ENCODE data around the gene FLAD1.

The FLAD1 gene

DNA sequence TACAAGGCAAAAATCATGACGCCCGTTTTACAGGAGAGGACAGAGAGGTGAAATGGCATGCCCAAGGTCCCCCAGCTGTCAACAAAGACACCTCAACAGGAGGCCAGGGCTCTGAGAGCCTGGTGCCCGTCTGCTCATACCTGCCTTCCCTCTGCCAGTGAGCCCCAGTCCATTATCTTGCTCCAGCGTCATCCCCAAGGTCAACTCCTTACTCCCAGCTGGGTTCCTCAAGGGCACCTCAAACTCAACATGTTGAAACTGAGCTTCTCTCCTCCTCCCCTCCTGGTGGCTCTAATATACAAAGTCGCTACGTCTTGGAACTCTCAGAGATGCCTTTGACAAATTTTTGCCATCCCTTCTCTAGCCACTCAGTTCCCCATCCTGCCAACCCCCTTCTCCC, 30.5 kb upstream of the FLAD1 start:
- DNase-seq, result no peak

DNA sequence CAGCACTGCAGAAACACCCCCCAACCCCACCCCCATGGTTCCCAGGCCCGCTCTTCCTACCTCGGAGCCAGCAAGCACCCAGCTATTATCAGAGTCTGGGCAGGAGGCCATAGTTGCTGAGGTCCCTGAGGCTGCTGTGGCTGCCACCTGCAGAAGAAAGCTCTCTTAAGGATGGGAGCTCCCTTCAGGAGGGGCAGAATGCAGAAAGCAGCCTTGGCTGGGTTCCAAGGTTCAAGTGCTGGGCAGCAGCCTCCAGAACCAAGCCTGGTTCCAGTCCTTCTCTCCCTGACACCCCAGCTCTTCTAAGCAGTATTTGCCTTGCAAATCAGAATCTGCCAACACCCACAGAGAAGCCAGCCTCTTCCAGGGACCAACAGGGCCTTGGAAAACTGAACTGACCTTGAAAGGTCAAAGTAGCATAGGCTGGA, 29.5 kb upstream of the FLAD1 start:
- DNase-seq, result no peak

GRCh38 chr1:154954541-154954940, 28.6 kb upstream of the FLAD1 start:
- DNase-seq, result no peak

DNA sequence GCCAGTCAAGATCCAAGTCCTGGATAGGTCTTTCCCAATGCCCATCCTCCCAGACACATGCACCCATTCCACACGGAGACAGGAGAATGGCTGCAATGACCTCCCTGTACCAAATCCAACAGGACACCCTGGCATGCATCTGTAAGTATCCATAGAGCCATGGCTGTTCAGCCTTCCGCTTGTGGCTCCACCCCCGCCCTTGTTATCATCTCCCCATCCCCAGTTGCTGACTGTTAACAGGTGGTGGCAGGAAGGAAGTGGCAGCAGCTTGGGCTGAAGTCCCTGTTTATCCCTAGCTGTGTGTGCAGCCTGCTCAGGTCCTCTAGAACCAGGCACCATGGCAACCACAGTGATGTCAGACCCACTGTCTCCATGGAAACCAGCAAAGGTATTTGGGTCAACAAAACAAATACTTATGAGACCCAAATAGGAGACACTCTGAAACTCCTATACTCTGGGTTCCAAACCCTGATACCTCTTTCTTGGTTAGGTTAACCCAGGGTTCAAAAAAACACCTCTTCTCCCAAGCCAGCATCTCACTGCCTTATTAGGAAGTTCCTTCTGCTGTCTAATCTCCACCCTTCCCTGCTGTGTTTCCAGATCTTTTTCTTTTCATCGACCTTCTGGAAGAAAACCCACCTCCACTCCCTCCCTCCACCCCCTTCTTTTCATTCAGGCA, 28.0 kb upstream of the FLAD1 start:
- peak; percentile 71 for DNase-seq

- DNase-seq, result peak; percentile 94
Observed at GRCh38 chr1:154955718-154956543, 27.2 kb upstream of the FLAD1 start, which contains the start of gene PBXIP1. TSS of gene PBXIP1 (minus strand) at chr1:154956099. CDS start at chr1:154953721, 2,378 bp downstream.

- DNase-seq, result peak; percentile 76
Observed at GRCh38 chr1:154956544-154956941, 26.6 kb upstream of the FLAD1 start.

DNA sequence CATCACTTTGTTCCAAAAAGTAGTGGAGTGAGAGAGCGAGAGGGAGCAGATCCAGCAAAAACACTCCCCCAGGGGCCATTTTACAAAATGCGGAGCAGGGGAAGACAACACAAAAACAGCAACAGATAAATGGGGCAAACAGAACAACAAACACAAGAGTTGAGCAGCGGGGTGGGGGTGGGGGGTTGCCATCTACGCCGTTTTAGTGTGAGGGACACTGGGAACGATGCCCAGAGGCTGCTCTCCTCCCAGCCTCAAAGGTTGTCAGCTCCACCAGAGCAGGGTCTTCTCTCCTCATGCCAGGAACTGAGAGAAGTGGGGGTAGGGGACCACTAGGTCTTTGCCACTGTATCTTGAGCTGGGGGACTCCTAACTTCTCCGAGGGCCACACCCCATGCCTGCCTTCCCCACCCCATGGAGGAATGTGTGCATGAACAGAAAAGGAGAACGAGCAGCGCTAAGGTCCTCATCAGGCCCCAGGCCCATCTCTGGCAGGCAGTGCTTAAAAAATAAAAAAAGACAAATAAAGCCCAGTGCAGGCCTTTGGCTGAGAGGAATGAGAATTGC, 26.0 kb upstream of the FLAD1 start:
- peak; percentile 29 for DNase-seq

GRCh38 chr1:154958036-154958435, 25.1 kb upstream of the FLAD1 start:
- no peak for DNase-seq

GRCh38 chr1:154958681-154959425, 24.3 kb upstream of the FLAD1 start:
- no peak for DNase-seq

DNA sequence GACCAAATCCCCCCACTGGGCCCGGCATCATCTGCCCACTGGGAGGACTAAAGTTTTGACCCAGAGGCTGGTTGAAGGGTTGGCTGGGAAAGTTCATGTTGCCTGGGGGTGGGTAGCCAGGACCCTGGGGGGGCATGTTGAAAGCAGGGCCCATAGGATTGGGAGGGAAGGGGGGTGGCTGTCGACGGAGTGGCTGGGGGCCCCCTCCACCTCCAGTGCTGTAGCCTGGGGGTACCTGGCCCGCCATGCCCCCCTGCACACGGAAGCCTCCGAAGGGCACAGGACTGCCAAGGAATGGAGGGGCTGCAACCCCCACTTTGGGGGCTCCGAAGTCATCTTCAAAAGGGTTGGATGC, 23.7 kb upstream of the FLAD1 start:
- no peak for DNase-seq

DNA sequence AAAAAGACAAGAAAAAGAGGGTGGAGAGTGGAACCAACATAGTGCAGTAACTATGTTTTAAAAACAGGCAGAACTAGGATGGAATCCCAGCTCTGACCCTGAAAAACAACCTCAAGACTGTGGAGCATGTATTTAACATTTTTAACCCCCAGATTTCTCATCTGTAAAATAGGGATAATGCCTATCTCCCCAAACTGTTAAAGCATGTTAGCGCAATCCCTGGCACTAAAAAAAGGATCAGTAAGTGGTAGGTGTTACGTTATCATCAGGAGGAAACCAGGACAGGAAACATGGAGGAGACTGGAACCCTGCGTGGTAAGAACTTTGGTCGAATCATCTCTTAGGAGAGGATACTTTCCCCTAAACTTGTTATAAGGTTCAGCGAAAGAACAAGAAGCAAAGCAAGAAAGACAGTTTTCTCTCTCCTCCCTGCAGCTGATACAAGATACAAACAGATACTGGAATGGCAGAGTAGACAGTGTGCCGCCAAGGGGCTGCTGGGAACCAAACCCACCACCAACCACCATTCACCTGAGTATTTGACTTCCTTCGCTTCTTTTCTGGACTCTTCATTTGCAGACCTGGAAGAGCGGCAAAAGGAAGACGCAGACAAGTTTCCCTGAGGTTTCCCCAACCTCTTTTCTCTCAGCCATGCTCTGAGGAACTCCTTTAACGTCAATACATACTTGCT, 22.6 kb upstream of the FLAD1 start:
- no peak for DNase-seq

- DNase-seq, result peak; percentile 89
Observed at GRCh38 chr1:154961207-154962155, 21.7 kb upstream of the FLAD1 start, which contains the start of gene PYGO2. TSS of gene PYGO2 (minus strand) at chr1:154961782. CDS start at chr1:154961576, 206 bp downstream.

DNA sequence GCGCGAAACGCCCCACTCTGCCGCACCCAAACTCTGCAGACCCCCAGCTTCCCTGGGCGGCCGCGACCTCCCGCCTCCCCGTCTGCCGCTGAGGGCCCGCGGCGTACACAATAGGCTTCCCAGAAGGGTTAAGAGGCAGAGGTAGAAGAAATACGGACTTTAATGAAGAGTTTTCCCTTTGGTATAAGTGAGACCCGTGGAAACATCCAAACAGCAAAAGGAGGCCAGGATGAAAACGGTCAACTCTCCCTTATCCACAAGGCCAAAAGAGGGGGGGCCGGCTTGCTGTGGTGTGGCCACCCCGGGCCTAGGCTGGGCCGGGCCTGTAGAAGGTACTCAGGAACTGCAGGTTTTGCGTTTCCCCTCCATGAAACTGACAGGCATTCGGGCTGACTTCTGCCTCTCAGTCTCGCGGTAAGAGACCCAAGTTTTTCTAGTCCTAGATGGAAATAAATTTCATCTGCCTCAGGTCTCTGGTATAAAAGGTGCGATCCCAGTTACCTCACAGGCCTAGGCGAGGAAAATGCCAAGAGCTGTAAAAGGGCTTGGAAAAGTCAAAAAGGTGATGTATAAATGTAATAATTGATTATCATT, 20.9 kb upstream of the FLAD1 start:
- peak; percentile 46 for DNase-seq

- DNase-seq, result no peak
Observed at GRCh38 chr1:154962795-154963330, 20.3 kb upstream of the FLAD1 start.

DNA sequence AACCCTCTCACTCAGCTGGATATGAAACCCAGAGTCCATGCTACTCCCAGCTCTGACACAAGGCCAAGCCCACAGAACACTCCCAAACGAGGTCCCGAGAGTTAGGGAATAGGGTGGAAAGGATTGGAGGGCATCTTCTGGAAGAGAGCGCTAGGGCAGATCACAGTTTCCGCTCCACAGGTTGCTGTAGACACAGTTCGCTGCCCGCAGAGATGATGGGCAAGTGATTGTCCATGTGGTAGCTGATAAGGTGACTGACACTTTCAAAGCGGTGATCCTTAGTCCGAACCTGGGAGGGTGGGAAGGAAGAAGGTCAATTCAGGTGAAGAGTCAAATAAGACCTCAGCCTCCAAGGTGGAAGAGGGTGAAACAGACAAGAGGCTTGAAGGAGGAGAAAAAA, 19.5 kb upstream of the FLAD1 start:
- no peak for DNase-seq

DNA sequence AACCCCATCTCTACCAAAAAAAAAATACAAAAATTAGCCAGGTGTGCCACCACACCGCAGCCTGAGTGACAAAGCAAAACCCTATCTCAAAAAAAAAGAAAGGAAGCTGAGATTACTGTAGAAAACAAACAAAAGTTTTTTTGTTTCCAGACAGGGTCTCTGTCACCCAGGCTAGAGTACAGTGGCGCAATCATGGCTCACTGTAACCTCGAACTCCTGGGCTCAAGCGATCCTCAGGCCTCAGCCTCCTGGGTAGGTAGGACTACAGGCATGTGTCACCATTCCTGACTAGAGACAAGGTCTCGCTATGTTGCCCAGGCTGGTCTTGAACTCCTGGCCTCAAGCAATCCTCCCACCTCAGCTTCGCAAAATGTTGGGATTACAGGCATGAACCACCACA, 18.8 kb upstream of the FLAD1 start:
- DNase-seq, result no peak

DNA sequence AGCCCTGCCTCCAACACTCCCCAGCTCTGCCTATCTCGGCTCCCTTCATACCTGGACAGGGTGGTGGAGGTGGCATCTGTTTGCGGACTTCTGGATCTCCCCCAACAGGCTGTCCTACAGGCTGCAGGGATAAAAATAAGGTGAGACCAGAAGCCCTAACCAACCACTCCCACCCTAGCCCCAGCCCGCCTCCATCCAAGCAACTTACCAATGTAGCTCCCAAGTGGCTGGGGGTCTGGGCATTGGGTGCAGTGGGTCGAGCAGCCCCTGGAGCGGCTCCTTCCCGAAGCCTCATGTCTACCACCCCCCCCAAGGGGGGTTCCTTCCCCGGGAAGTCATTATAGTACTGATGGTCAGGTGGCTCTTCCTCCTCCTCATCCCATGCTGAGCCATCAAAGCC, 17.0 kb upstream of the FLAD1 start:
- DNase-seq, result no peak

DNA sequence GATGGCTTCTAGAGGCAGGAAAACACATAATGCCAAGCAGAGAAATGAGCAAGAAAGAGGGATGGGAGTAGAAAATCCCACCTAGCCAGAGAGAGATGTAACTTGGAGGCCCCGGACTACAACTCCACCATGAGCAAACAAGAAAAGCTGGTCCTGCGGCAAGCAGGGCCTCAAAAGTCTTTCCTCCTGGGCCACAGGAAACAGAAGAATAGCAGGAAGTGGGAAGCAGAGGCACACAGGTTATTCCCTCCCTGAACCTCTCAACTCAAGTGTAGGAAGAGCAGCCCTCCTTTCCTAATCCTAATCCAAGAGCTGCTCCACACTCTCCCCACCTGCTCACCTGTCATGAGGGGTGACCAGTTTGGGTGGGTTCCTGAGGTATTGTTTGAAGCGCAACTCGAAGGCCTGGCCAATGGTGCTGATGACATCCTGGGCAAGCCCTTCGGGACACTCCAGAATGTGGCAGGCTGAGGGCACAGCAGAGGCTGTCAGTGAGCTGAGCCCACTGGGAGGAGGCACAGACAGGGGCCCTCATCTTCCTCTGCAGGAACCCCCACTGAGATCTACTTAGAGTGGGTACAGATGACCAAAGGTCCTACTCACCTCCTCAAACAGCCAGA, 15.7 kb upstream of the FLAD1 start:
- no peak for DNase-seq

DNA sequence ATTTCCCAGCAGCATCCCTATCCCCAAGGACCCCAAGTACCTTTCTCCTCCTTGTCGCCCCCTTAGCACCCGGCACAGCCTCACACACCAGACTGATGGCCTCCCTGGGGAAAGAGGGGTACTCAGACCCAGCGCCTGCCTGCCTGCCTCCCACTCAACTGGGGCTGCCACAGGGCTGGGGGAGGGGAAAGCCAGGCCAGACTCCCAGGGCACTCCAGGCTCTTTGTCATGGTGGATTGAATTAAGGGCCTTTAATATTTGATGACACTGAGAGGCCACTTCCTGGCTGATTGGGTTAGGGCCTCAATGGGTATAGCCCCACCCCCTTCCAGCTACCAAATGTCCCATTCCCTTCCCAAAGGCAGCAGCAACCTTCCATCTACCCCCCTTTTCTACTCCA, 14.4 kb upstream of the FLAD1 start:
- DNase-seq, result no peak

GRCh38 chr1:154969246-154969645, 13.9 kb upstream of the FLAD1 start:
- DNase-seq, result no peak
